Suprapubic skin (tissue), 2 donors: Measurements from ENCODE around the gene TUBA4B.
"Not testable (repeated sequence)": the region's sequence is repeated elsewhere in the genome, so short reads cannot be mapped to it uniquely, and the experiment has no call there.

Source experiments
- EP300 ChIP-seq: sonication (generic); formaldehyde crosslinking; IDR thresholded peaks from one replicate; pipeline ENCODE4 v1.6.1; 2017; ENCODE audit warnings: antibody characterized with exemption
- POLR2A ChIP-seq, 2 donors: fragments of 450-650 bp; IDR thresholded peaks; one replicate each; pipeline ENCODE4 v1.6.1; 2017; ENCODE audit warnings: antibody characterized with exemption in 2 of 2, mild to moderate bottlenecking in 2 of 2, moderate library complexity in 2 of 2

DNA sequence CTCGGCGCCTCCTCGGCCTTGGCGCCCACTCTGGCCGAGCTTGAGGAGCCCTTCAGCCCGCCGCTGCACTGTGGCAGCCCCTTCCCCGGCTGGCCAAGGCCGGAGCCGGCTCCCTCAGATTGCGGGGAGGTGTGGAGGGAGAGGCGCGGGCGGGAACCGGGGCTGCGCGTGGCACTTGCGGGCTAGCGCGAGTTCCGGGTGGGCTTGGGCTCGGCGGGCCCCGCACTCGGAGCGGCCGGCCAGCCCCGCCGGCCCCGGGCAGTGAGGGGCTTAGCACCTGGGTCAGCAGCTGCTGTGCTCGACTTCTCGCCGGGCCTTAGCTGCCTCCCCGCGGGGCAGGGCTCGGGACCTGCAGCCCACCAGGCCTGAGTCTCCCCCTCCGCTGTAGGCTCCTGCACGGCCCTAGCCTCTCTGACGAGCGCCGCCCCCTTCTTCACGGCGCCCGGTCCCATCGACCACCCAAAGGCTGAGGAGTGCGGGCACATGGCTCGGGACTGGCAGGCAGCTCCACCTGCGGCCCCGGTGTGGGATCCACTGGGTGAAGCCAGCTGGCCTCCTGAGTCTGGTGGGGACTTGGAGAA, 59.7 kb downstream of the TUBA4B start:
- TF ChIP-seq POLR2A (IDR thresholded peaks at IDR 0.05); EP300: not testable (repeated sequence)
